GM23248 (cell line): ENCODE data around the gene HOXA5. TPM values are rescaled to one million over a fixed set of nuclear protein-coding genes. Genes with fewer than 3 reads are reported as not detected.
A peak's percentile ranks its signal among the peaks of the same experiment; 100 is the strongest.

Source experiments
- DNase-seq: peaks from one replicate; pipeline ENCODE4 v3.0.0-alpha.2; 2015
- H2AFZ ChIP-seq: fragments of 200-600 bp; sonication (generic); 2 replicates; pipeline ENCODE4 v1.6.1; 2016; ENCODE audit warnings: antibody characterized with exemption
- H3F3A ChIP-seq: fragments of 200-600 bp; sonication (generic); 2 replicates; pipeline ENCODE4 v1.6.1; 2016; ENCODE audit warnings: mild to moderate bottlenecking, antibody characterized with exemption, mixed run types; ENCODE audit not compliant: insufficient read depth
- H3K27ac ChIP-seq: fragments of 200-600 bp; sonication (generic); 2 replicates; pipeline ENCODE4 v1.5.1; 2016; ENCODE audit warnings: mild to moderate bottlenecking
- H3K27me3 ChIP-seq: fragments of 200-600 bp; sonication (generic); replicated peaks from 2 replicates; pipeline ENCODE4 v1.6.1; 2016; ENCODE audit warnings: mild to moderate bottlenecking; ENCODE audit not compliant: insufficient read depth
- H3K36me3 ChIP-seq: fragments of 200-600 bp; sonication (generic); 2 replicates; pipeline ENCODE4 v1.6.1; 2016; ENCODE audit warnings: low read depth, mild to moderate bottlenecking
- H3K4me1 ChIP-seq: fragments of 200-600 bp; sonication (generic); 2 replicates; pipeline ENCODE4 v1.6.1; 2016; ENCODE audit warnings: mild to moderate bottlenecking; ENCODE audit not compliant: insufficient read depth
- H3K4me2 ChIP-seq: fragments of 200-600 bp; sonication (generic); one replicate; pipeline ENCODE4 v1.6.1; 2016; ENCODE audit warnings: mild to moderate bottlenecking; ENCODE audit not compliant: unreplicated experiment
- H3K4me3 ChIP-seq: fragments of 200-600 bp; sonication (generic); 2 replicates; pipeline ENCODE4 v1.5.1; 2016; ENCODE audit warnings: mild to moderate bottlenecking
- H3K79me2 ChIP-seq: fragments of 200-600 bp; sonication (generic); 2 replicates; pipeline ENCODE4 v1.6.1; 2016; ENCODE audit warnings: mild to moderate bottlenecking; ENCODE audit not compliant: insufficient read depth
- H3K9ac ChIP-seq: fragments of 200-600 bp; sonication (generic); 2 replicates; pipeline ENCODE4 v1.6.1; 2016; ENCODE audit warnings: mild to moderate bottlenecking
- H3K9me2 ChIP-seq: fragments of 200-600 bp; sonication (generic); 2 replicates; pipeline ENCODE4 v1.6.1; 2016; ENCODE audit warnings: mixed run types, mild to moderate bottlenecking, moderate library complexity; ENCODE audit not compliant: insufficient read depth
- H3K9me3 ChIP-seq: fragments of 200-600 bp; sonication (generic); one replicate; pipeline ENCODE4 v1.6.1; 2017; ENCODE audit warnings: low read depth
- H4K20me1 ChIP-seq: fragments of 200-600 bp; sonication (generic); 2 replicates; pipeline ENCODE4 v1.6.0; 2016; ENCODE audit not compliant: insufficient read depth
- EZH2 ChIP-seq: fragments of 200-600 bp; sonication (generic); IDR thresholded peaks from 2 replicates; pipeline ENCODE4 v1.6.1; 2018; ENCODE audit warnings: antibody characterized with exemption, mild to moderate bottlenecking; ENCODE audit not compliant: insufficient read depth, poor library complexity, severe bottlenecking
- EZH2phosphoT487 ChIP-seq: fragments of 200-600 bp; sonication (generic); IDR thresholded peaks from 2 replicates; pipeline ENCODE4 v1.6.1; 2018; ENCODE audit warnings: antibody characterized with exemption, moderate library complexity, mild to moderate bottlenecking, low read depth; ENCODE audit not compliant: insufficient read depth
- WGBS, 2 experiments: methylation state at CpG; one replicate each; pipeline ENCODE4 v1.1.6; 2015 to 2017; ENCODE audit warnings: low lambda C conversion rate in 2 of 2, low coverage in 1 of 2; ENCODE audit errors: missing lambda C conversion rate in 2 of 2; 5-methylcytosine and 5-hydroxymethylcytosine counted together
- in situ Hi-C: fragments of 300-500 bp; cut with MboI; formaldehyde crosslinking; loops from 2 replicates; pipeline ENCODE4 v1.15.0; 2020
- polyA plus RNA-seq: library from polyadenylated mRNA; unstranded; fragments of >200 nt; fragmentation: Nextera tagmentation; extraction: Ambion mirVana; gene quantifications from 2 replicates; pipeline ENCODE4 v1.2.1, GENCODE V29; 2016
- total RNA-seq: library from RNA; depleted of rRNA; stranded (reverse); fragments of >200 nt; shearing (Covaris generic); gene quantifications from 2 replicates; pipeline ENCODE4 v1.2.3, GENCODE V29; 2014

HOXA5 gene
- total and polyA plus RNA-seq, 2 experiments from 2014 or later = 1.9 to 4.0 TPM

DNA sequence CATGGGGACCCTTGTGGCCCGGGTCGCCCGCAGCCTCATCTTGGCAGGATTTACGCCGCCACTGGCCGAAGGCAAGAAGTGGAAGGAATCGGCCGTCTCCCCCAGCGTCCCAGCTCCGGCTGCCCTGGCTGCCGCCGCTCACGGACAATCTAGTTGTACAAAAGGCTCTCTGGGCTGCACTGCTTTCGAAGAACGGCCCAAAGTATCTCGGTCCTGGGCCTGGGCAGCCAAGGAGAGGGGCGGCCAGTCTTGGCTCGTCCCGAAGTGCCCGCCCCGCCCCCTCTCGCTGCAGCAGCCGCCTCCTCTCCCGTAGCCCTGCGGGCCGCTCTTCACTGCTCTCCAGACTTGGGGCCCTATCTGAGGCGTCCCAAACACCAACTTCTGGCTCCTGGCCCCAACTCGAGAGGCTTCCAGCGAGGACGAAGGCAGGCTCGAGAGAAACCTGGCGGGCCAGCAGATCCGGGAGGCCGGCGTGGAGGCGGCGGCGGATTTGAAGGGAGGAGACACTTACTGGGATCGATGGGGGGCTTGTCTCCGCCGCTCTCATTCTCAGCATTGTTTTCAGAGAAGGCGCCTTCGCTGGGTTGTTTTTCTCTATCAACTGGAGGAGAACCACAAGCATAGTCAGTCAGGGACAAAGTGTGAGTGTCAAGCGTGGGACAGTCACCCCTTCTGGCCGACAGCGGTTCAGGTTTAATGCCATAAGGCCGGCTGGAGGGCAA lies 21.0 kb upstream of the HOXA5 start:
- peak; percentile 73 for DNase-seq
- Histone ChIP-seq H2AFZ (peak overlapping the region; percentile 75), H4K20me1 (no peaks in the 10 kb centered on the region), H3K4me1 (peaks cover 7% of the 10 kb centered on the region), H3K4me3 (peak overlapping the region; percentile 83), H3K27ac (peak overlapping the region; percentile 99), H3K9me2 (no peaks in the 10 kb centered on the region), H3K79me2 (peaks cover 84% of the 10 kb centered on the region), H3K36me3 (peaks cover 10% of the 10 kb centered on the region; the same call in 1 of the 2 replicates), H3K9ac (peak overlapping the region; percentile 98), H3K4me2 (peak overlapping the region; percentile 100), H3K27me3 (no peaks in the 10 kb centered on the region), H3F3A (peaks cover 19% of the 10 kb centered on the region), H3K9me3 (no peaks in the 10 kb centered on the region)
- TF ChIP-seq EZH2 (no peak), EZH2phosphoT487 (no peak)
- in situ Hi-C loops = loop anchor here (10.0 kb wide), 1 partner anchor 970 kb away; no protein-coding TSS in a partner anchor
- 0 to 1% methylated on average over 40 to 44 of the region's 47 CpGs for WGBS, 2 experiments

DNA sequence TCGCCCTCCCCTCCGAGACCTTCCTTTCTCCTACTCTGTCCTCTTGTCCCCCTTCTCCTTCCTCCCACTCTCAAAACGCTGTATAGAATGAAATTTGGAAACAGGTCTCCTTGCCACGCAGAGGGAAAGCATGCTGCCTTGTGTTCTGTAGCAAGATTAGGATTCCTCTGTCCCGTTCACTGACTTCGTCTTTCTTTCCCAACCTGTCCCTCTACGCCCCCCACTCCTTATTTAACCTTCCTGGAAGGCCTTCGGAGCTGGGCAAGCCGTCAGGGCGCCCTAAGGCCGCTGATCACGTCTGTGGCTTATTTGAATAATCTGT lies 20.5 kb upstream of the HOXA5 start:
- Histone ChIP-seq H3K4me3 (peak overlapping the region; percentile 83), H3K36me3 (peaks cover 10% of the 10 kb centered on the region; the same call in 1 of the 2 replicates), H4K20me1 (no peaks in the 10 kb centered on the region), H3K9me2 (no peaks in the 10 kb centered on the region), H3K9me3 (no peaks in the 10 kb centered on the region), H3K4me1 (peaks cover 7% of the 10 kb centered on the region), H3K27me3 (no peaks in the 10 kb centered on the region), H3K4me2 (peak overlapping the region; percentile 100), H3K9ac (peak overlapping the region; percentile 98), H3K79me2 (peaks cover 79% of the 10 kb centered on the region), H2AFZ (no peak overlapping the region), H3K27ac (peak overlapping the region; percentile 99), H3F3A (peaks cover 19% of the 10 kb centered on the region)
- 0 to 1% methylated on average over 12 of the region's 12 CpGs for WGBS, 2 experiments
- in situ Hi-C loops = loop anchor here (10.0 kb wide), 1 partner anchor 969 kb away; no protein-coding TSS in a partner anchor
- peak; percentile 39 for DNase-seq
- TF ChIP-seq EZH2phosphoT487 (no peak), EZH2 (no peak)

DNA sequence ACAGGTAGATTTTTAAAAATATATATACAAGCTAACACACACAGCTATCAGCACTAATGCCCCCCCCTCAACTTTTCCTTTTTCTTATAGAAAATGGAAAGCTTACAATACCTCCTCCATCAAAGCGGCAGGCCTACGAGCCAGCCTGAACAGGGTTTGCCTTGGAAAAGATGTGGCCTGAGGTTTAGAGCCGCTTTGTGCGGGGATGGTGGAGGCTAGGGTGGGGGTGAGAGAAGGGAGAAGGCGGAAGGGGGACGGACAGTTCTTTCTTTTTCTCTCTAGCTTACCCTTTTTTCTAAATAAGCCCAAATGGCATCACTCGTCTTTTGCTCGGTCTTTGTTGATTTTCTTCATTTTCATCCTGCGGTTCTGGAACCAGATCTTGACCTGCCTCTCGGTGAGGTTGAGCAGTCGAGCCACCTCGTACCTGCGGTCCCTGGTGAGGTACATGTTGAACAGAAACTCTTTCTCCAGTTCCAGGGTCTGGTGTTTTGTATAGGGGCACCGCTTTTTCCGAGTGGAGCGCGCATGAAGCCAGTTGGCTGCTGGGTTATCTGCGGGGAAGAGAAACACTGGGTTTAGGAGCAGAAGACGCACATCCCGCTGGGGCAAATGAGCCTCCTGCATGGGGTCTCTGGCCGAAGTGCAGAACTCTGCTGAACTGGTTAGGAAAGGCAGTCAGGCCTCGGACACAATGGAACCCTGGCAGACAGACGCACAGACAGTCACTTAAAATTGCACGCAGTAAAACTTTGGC lies 20.0 kb upstream of the HOXA5 start:
- no peaks in the 10 kb centered on the region for H4K20me1 ChIP-seq
- H3K79me2 ChIP-seq = peaks cover 74% of the 10 kb centered on the region
- peak overlapping the region; percentile 100 for H3K4me2 ChIP-seq
- 1 to 4% methylated on average over 23 to 24 of the region's 24 CpGs for WGBS, 2 experiments
- peaks cover 19% of the 10 kb centered on the region for H3F3A ChIP-seq
- no peaks in the 10 kb centered on the region for H3K27me3 ChIP-seq
- TF ChIP-seq EZH2phosphoT487 (no peak), EZH2 (no peak)
- in situ Hi-C loops = loop anchor here (10.0 kb wide), 1 partner anchor 969 kb away; no protein-coding TSS in a partner anchor
- peak; percentile 49 for DNase-seq
- peak overlapping the region; percentile 83 for H3K4me3 ChIP-seq
- peak overlapping the region; percentile 98 for H3K9ac ChIP-seq
- no peaks in the 10 kb centered on the region for H3K9me2 ChIP-seq
- peaks cover 7% of the 10 kb centered on the region for H3K4me1 ChIP-seq
- H3K27ac ChIP-seq = peak overlapping the region; percentile 99
- H3K9me3 ChIP-seq = no peaks in the 10 kb centered on the region
- H3K36me3 ChIP-seq = peaks cover 10% of the 10 kb centered on the region; the same call in 1 of the 2 replicates
- H2AFZ ChIP-seq = no peak overlapping the region

DNA sequence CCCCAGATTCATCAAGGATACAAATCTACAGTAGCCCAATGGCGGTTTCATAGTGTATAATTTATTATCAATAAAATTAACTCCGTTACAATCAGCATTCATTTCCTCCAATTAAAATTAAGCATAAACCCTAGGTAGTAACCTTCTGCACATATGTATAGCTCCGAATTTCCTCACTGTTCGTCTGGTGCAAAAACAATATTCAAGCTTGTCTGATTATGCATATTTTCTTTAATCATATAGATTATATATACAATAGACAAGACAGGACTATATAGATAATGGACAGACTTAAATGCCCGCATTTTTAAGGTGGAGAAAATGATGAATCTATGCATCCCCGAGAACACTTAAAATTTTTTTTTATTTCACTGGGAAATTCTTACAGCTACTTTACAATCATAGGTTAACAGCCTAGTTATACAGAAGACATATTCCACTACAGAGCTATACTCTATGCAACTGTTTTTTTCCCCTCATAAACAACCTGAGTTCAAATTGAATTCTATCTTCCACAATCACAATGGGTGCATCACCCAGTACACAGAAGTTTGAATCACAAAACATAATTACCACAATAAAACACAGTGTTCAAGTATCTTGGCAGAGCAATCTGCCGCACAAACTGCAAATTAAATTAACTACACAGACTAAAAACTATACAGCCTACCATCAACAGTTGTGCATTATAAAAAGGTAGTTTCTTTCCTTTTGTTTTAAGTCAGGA lies 19.2 kb upstream of the HOXA5 start:
- peak; percentile 50 for DNase-seq
- WGBS, 2 experiments = 1 to 2% methylated on average over 7 of the region's 7 CpGs
- in situ Hi-C loops = loop anchor here (10.0 kb wide), 1 partner anchor 968 kb away; no protein-coding TSS in a partner anchor
- Histone ChIP-seq H3K27me3 (no peaks in the 10 kb centered on the region), H2AFZ (no peak overlapping the region), H3K4me2 (peak overlapping the region; percentile 100), H3K9ac (peak overlapping the region; percentile 98), H3K27ac (peak overlapping the region; percentile 99), H3K9me3 (no peaks in the 10 kb centered on the region), H3K4me1 (peaks cover 5% of the 10 kb centered on the region), H3K79me2 (peaks cover 66% of the 10 kb centered on the region), H4K20me1 (no peaks in the 10 kb centered on the region), H3K4me3 (peak overlapping the region; percentile 83), H3K9me2 (no peaks in the 10 kb centered on the region), H3F3A (peaks cover 14% of the 10 kb centered on the region), H3K36me3 (peaks cover 10% of the 10 kb centered on the region; the same call in 1 of the 2 replicates)
- TF ChIP-seq EZH2phosphoT487 (no peak), EZH2 (no peak)
